SK-N-SH treated with all-trans-retinoic acid at 6 μM for 48 hours (cell line): ENCODE results near the gene JMJD8.

Experiments used
- ATAC-seq: fragments of 200-7000 bp; cut with Tn5 transposase; 3 replicates; pipeline ENCODE4 v1.9.1; 2020; ENCODE audit warnings: mild to moderate bottlenecking, moderate library complexity
- ARNTL ChIP-seq: fragments of 450-650 bp; formaldehyde crosslinking; IDR thresholded peaks from 2 replicates; pipeline ENCODE4 v1.5.0; 2020; ENCODE audit warnings: low read depth, mild to moderate bottlenecking, moderate library complexity, borderline replicate concordance
- BACH2 ChIP-seq: fragments of 250-450 bp; sonication (Bioruptor Pico); IDR thresholded peaks from 2 replicates; pipeline ENCODE4 v1.9.0; 2021; ENCODE audit warnings: mild to moderate bottlenecking, borderline replicate concordance
- CSDC2 ChIP-seq: fragments of 250-450 bp; sonication (Bioruptor Pico); IDR thresholded peaks from 2 replicates; pipeline ENCODE4 v1.5.0; 2020; ENCODE audit warnings: mild to moderate bottlenecking, moderate library complexity
- OSR1 ChIP-seq: fragments of 250-450 bp; sonication (Bioruptor Pico); IDR thresholded peaks from 2 replicates; pipeline ENCODE4 v1.8.0; 2022; ENCODE audit warnings: moderate library complexity, mild to moderate bottlenecking, inconsistent platforms
- POU6F1 ChIP-seq: fragments of 250-450 bp; sonication (Bioruptor Pico); IDR thresholded peaks from 2 replicates; pipeline ENCODE4 v1.8.0; 2021; ENCODE audit warnings: low read depth, mild to moderate bottlenecking, moderate library complexity, borderline replicate concordance
- PPARA ChIP-seq: fragments of 250-450 bp; sonication (Bioruptor Pico); IDR thresholded peaks from 2 replicates; pipeline ENCODE4 v1.5.0; 2020; ENCODE audit warnings: mild to moderate bottlenecking, borderline replicate concordance
- RARB ChIP-seq: fragments of 250-450 bp; sonication (Bioruptor Pico); IDR thresholded peaks from 2 replicates; pipeline ENCODE4 v1.8.0; 2021; ENCODE audit warnings: mild to moderate bottlenecking, moderate library complexity
- SNAI2 ChIP-seq: fragments of 250-450 bp; sonication (Bioruptor Pico); IDR thresholded peaks from 2 replicates; pipeline ENCODE4 v1.5.0; 2020; ENCODE audit warnings: mild to moderate bottlenecking, moderate library complexity
- TCF4 ChIP-seq: fragments of 250-450 bp; sonication (Bioruptor Pico); IDR thresholded peaks from 2 replicates; pipeline ENCODE4 v1.8.0; 2021; ENCODE audit warnings: mild to moderate bottlenecking, moderate library complexity, borderline replicate concordance
- TOX ChIP-seq: fragments of 250-450 bp; sonication (Bioruptor Pico); IDR thresholded peaks from 2 replicates; pipeline ENCODE4 v1.8.0; 2021; ENCODE audit warnings: mild to moderate bottlenecking, moderate library complexity, borderline replicate concordance
- TSHZ2 ChIP-seq: fragments of 250-450 bp; sonication (Bioruptor Pico); IDR thresholded peaks from 2 replicates; pipeline ENCODE4 v1.5.0; 2020; ENCODE audit warnings: mild to moderate bottlenecking, moderate library complexity
- ZC3H10 ChIP-seq: fragments of 250-450 bp; sonication (Bioruptor Pico); IDR thresholded peaks from 2 replicates; pipeline ENCODE4 v1.5.1; 2021; ENCODE audit warnings: mild to moderate bottlenecking, moderate library complexity
- ZFP30 ChIP-seq: fragments of 450-650 bp; formaldehyde crosslinking; IDR thresholded peaks from 2 replicates; pipeline ENCODE4 v1.5.0; 2022; ENCODE audit warnings: mild to moderate bottlenecking, moderate library complexity
- ZNF565 ChIP-seq: fragments of 450-650 bp; formaldehyde crosslinking; conservative IDR thresholded peaks from 2 replicates; pipeline ENCODE4 v1.5.0; 2020; ENCODE audit warnings: low read depth, mild to moderate bottlenecking, moderate library complexity
- ZNF70 ChIP-seq: fragments of 450-650 bp; formaldehyde crosslinking; IDR thresholded peaks from 2 replicates; pipeline ENCODE4 v1.5.0; 2020; ENCODE audit warnings: mild to moderate bottlenecking, moderate library complexity
- ZNF8 ChIP-seq: fragments of 450-650 bp; formaldehyde crosslinking; IDR thresholded peaks from 2 replicates; pipeline ENCODE4 v1.5.0; 2020; ENCODE audit warnings: mild to moderate bottlenecking, moderate library complexity
- TF ChIP-seq, protein P1 (sequence below): fragments of 250-450 bp; sonication (Bioruptor Pico); IDR thresholded peaks from 2 replicates; pipeline ENCODE4 v1.8.0; 2020; ENCODE audit warnings: mild to moderate bottlenecking, moderate library complexity, borderline replicate concordance
- TF ChIP-seq, protein P2 (sequence below): fragments of 250-450 bp; sonication (Bioruptor Pico); IDR thresholded peaks from 2 replicates; pipeline ENCODE4 v1.5.1; 2021; ENCODE audit warnings: mild to moderate bottlenecking, moderate library complexity

The JMJD8 gene

GRCh38 chr16:710500-711075 lies 26.5 kb upstream of the JMJD8 start:
- TF ChIP-seq ZC3H10 (CRISPR knock-in tag) (no peak), ZNF8 (CRISPR knock-in tag) (no peak), TSHZ2 (CRISPR knock-in tag) (no peak), ZNF565 (CRISPR knock-in tag) (no peak), BACH2 (no peak), POU6F1 (no peak), SNAI2 (CRISPR knock-in tag) (no peak), OSR1 (CRISPR knock-in tag) (no peak), ARNTL (CRISPR knock-in tag) (no peak)
- TF ChIP-seq, protein P1, sequence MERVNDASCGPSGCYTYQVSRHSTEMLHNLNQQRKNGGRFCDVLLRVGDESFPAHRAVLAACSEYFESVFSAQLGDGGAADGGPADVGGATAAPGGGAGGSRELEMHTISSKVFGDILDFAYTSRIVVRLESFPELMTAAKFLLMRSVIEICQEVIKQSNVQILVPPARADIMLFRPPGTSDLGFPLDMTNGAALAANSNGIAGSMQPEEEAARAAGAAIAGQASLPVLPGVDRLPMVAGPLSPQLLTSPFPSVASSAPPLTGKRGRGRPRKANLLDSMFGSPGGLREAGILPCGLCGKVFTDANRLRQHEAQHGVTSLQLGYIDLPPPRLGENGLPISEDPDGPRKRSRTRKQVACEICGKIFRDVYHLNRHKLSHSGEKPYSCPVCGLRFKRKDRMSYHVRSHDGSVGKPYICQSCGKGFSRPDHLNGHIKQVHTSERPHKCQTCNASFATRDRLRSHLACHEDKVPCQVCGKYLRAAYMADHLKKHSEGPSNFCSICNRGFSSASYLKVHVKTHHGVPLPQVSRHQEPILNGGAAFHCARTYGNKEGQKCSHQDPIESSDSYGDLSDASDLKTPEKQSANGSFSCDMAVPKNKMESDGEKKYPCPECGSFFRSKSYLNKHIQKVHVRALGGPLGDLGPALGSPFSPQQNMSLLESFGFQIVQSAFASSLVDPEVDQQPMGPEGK (CRISPR knock-in tag): no peak
- TF ChIP-seq, protein P2, sequence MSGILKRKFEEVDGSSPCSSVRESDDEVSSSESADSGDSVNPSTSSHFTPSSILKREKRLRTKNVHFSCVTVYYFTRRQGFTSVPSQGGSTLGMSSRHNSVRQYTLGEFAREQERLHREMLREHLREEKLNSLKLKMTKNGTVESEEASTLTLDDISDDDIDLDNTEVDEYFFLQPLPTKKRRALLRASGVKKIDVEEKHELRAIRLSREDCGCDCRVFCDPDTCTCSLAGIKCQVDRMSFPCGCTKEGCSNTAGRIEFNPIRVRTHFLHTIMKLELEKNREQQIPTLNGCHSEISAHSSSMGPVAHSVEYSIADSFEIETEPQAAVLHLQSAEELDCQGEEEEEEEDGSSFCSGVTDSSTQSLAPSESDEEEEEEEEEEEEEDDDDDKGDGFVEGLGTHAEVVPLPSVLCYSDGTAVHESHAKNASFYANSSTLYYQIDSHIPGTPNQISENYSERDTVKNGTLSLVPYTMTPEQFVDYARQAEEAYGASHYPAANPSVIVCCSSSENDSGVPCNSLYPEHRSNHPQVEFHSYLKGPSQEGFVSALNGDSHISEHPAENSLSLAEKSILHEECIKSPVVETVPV (CRISPR knock-in tag): no peak

GRCh38 chr16:709566-710499 lies 25.7 kb upstream of the JMJD8 start:
- peak; percentile 55 for ATAC-seq
- TF ChIP-seq CSDC2 (CRISPR knock-in tag) (no peak), ZNF8 (CRISPR knock-in tag) (no peak), ZFP30 (CRISPR knock-in tag) (no peak), SNAI2 (CRISPR knock-in tag) (no peak), ZNF70 (CRISPR knock-in tag) (no peak), TCF4 (no peak), RARB (CRISPR knock-in tag) (no peak), OSR1 (CRISPR knock-in tag) (no peak), TOX (no peak), POU6F1 (no peak), PPARA (CRISPR knock-in tag) (no peak)
- TF ChIP-seq, protein P1 (CRISPR knock-in tag): no peak

More at GRCh38 chr16:710500-711075, 26.5 kb upstream of the JMJD8 start:
- no peak for ATAC-seq
